IMR-90 (cell line): Measurements from ENCODE around the gene NFASC.

Source experiments
- BHLHE40 ChIP-seq: fragments of 150-350 bp; IDR thresholded peaks from 2 replicates; pipeline ENCODE4 v1.6.1; 2016; ENCODE audit warnings: mild to moderate bottlenecking, low read depth, low read length
- CEBPB ChIP-seq: IDR thresholded peaks from 2 replicates; pipeline ENCODE4 v1.6.1; 2012; ENCODE audit warnings: low read depth, low read length, improper control_type of control experiment
- CTCF ChIP-seq: conservative IDR thresholded peaks from 2 replicates; pipeline ENCODE4 v1.5.1; 2012; ENCODE audit warnings: mild to moderate bottlenecking, low read depth, low read length, improper control_type of control experiment
- FOS ChIP-seq: fragments of 150-350 bp; IDR thresholded peaks from 2 replicates; pipeline ENCODE4 v1.6.1; 2016; ENCODE audit warnings: low read depth, low read length
- MAFK ChIP-seq: IDR thresholded peaks from 2 replicates; pipeline ENCODE4 v1.6.1; 2012; ENCODE audit warnings: low read depth, low read length, improper control_type of control experiment
- MXI1 ChIP-seq: IDR thresholded peaks from 2 replicates; pipeline ENCODE4 v1.6.1; 2012; ENCODE audit warnings: low read depth, mild to moderate bottlenecking, low read length, moderate library complexity, borderline replicate concordance
- NFE2L2 ChIP-seq: fragments of 150-350 bp; IDR thresholded peaks from 2 replicates; pipeline ENCODE4 v1.6.1; 2016; ENCODE audit warnings: low read depth, mild to moderate bottlenecking, low read length
- POLR2A ChIP-seq: IDR thresholded peaks from 2 replicates; pipeline ENCODE4 v1.6.1; 2012; ENCODE audit warnings: mild to moderate bottlenecking, low read depth, low read length
- RAD21 ChIP-seq: IDR thresholded peaks from 2 replicates; pipeline ENCODE4 v1.6.1; 2012; ENCODE audit warnings: low read length, improper control_type of control experiment
- RCOR1 ChIP-seq: IDR thresholded peaks from 2 replicates; pipeline ENCODE4 v1.6.1; 2012; ENCODE audit warnings: mild to moderate bottlenecking, low read length, improper control_type of control experiment; ENCODE audit not compliant: insufficient replicate concordance
- SMC3 ChIP-seq: fragments of 150-350 bp; IDR thresholded peaks from 2 replicates; pipeline ENCODE4 v1.6.1; 2016; ENCODE audit warnings: low read depth, mild to moderate bottlenecking, antibody characterized with exemption, low read length, moderate library complexity
- USF2 ChIP-seq: fragments of 150-350 bp; IDR thresholded peaks from 2 replicates; pipeline ENCODE4 v1.6.1; 2017; ENCODE audit warnings: mild to moderate bottlenecking, antibody characterized with exemption, low read length, low read depth

DNA sequence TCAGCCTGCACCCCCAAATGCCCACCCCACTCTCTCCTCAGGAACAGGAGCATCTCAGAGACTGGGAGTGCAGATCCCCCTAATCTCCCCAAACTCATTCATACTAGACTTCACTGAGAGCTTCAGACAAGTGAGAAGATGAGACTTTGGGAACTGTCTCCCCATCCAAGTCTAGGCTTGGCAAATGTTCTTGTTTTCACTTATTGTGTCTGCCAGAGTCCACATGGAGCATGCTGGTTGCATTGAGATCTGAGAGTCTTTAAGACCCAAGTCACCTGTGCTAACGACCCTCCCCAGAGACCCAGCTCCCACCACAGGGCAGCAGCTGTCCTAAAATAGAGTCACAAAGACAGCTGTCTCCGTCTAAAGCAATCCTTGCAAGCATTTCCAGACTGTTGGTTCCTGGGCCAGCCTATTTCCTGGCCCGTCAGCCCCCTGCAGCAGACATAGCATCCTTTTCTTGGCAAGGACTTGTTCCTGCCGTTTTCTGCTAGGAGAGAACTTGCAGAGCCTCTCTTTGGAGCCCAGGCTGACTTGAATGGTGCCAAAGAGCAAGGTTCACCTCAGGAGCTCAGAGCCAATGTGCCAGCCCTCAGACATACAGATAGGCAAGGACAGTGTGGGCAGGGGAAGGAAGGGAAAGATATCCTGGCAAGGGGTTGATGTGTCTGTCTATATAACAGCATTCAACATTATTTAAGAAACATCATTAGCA lies 170.5 kb downstream of the NFASC start:
- no peak for TF ChIP-seq MXI1
- TF ChIP-seq CTCF, result no peak
- no peak for TF ChIP-seq SMC3
- no peak for TF ChIP-seq MAFK
- TF ChIP-seq POLR2A, result no peak
- TF ChIP-seq FOS, result no peak
- TF ChIP-seq RCOR1, result no peak
- TF ChIP-seq RAD21, result no peak
- TF ChIP-seq USF2, result no peak
- TF ChIP-seq BHLHE40, result no peak
- no peak for TF ChIP-seq CEBPB
- TF ChIP-seq NFE2L2, result no peak
